ENCODE data around the gene TMEM52B. TPM values are rescaled to one million over a fixed set of nuclear protein-coding genes. Genes with fewer than 3 reads are reported as not detected.

Gene TMEM52B
- total and polyA plus RNA-seq, 3 donors from 2014 or later: 0.74 to 1.2 (median 0.76) TPM

DNA sequence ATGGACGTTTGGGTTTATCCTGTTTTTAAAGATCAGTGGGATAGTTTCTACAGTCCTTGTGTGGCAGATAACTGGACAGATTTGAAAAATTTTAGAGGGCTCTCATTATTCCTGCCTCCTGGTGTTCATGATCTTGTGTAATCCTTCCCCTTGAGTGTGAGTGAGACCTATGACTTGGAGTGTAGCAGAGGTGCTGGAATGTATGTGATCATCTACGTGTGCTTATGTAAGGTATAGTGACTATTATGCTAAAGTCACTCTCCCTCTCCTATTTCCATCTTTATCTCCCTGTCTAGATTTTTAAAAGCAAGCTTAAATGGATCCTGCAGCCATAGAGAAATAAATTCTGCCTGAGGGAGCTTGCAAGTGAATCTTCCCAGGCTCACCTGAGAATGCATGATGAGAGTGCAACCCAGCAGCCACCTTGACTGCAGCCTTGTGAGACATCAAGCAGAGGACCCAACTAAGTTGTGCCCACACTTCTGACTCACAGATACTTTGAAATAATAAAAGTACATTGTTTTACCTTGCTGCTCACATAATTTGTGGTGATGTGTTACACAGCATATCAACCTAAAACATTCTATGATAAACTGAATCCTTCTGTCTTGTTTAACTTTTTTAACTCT is 3.7 kb upstream of the TMEM52B start:
- no peaks in the 10 kb centered on the region for H3K4me1 ChIP-seq
- no peak overlapping the region for H3K4me3 ChIP-seq
- H3K27me3 ChIP-seq: no peaks in the 10 kb centered on the region
- DNase-seq: no peak
- intact Hi-C loops (cut with DNase I; ENCODE audit: low total_unique reads): no loop called here
- no peaks in the 10 kb centered on the region for H3K36me3 ChIP-seq (ENCODE audit: low read depth, missing control alignments)
- no peak for TF ChIP-seq POLR2A (IDR thresholded peaks at IDR 0.05)
- TF ChIP-seq, protein P1, sequence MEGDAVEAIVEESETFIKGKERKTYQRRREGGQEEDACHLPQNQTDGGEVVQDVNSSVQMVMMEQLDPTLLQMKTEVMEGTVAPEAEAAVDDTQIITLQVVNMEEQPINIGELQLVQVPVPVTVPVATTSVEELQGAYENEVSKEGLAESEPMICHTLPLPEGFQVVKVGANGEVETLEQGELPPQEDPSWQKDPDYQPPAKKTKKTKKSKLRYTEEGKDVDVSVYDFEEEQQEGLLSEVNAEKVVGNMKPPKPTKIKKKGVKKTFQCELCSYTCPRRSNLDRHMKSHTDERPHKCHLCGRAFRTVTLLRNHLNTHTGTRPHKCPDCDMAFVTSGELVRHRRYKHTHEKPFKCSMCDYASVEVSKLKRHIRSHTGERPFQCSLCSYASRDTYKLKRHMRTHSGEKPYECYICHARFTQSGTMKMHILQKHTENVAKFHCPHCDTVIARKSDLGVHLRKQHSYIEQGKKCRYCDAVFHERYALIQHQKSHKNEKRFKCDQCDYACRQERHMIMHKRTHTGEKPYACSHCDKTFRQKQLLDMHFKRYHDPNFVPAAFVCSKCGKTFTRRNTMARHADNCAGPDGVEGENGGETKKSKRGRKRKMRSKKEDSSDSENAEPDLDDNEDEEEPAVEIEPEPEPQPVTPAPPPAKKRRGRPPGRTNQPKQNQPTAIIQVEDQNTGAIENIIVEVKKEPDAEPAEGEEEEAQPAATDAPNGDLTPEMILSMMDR (IDR thresholded peaks at IDR 0.05): no peak
- no peak overlapping the region for H3K27ac ChIP-seq
- H3K9me3 ChIP-seq: no peaks in the 10 kb centered on the region
- WGBS, 2 donors: 84 to 86% methylated on average over 2 of the region's 2 CpGs

DNA sequence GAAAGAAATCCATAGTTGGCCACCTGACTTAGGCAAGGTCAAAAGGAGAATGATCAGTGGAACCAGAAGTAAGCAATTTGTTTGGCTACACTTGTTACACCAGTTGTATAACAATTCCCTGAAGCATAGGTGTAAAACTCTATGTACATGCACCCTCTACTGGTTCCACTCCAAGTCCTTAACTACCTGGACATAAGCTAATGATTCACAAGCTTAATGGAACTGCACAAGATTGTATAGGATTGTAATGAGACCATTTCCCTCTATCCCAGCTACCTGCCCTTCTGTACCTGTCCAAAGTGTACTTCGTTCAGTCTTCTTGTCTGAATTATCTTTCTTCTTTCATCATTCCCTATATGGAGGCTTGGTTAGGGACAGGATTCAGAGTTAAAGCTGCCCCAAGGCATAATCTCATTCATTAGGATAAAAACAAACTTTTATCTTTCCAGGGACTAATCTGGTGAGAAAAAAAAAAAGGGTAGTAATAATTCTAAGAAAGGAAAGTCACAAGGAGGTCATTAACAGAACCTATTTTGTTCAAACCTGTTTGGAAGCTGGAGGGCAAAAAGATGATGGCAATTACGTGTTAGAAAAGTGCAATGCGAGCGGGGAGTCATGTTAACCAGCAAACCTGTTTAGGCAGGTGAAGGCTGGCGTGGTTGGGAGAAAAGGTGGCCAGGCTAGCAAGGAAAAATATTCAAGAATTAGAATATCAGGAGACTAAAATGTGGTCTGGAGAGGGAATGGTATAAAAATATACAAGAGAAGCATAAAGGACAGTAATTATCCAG is 2.8 kb upstream of the TMEM52B start:
- no peak overlapping the region for H3K27ac ChIP-seq
- 82 to 85% methylated on average over 5 of the region's 5 CpGs for WGBS, 2 donors

DNA sequence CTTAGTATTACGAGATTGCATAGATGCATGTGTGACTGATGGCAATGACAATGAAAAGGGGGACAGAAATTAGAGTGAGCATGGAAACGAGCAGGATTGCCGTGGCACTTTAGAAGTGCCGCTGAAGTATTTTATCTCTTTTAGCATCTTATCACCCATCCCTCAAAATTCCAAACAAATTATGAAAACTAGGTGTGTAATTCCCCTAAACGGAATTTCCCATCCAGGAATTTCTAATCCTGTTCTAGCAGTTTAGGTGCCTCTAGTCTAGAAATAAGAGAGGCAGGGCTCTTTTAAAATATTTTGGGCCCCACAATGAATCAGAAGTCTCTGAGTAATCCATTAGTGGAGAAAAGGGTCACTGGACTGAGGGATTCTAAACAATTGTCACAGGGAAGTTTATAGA is 947 bp downstream of the TMEM52B start:
- Histone ChIP-seq H3K36me3 (ENCODE audit: low read depth, missing control alignments) (no peaks in the 10 kb centered on the region), H3K27me3 (no peaks in the 10 kb centered on the region), H3K4me3 (no peak overlapping the region), H3K27ac (no peak overlapping the region), H3K9me3 (no peaks in the 10 kb centered on the region), H3K4me1 (no peaks in the 10 kb centered on the region)
- 60 to 64% methylated on average over 5 of the region's 5 CpGs for WGBS, 2 donors
- no peak for TF ChIP-seq POLR2A (IDR thresholded peaks at IDR 0.05)
- TF ChIP-seq, protein P1 (IDR thresholded peaks at IDR 0.05): no peak
- no peak for DNase-seq
- intact Hi-C loops (cut with DNase I; ENCODE audit: low total_unique reads): no loop called here

More for the DNA sequence above, 2.8 kb upstream of the TMEM52B start:
- Histone ChIP-seq H3K4me1 (no peaks in the 10 kb centered on the region), H3K4me3 (no peak overlapping the region), H3K27me3 (no peaks in the 10 kb centered on the region), H3K36me3 (ENCODE audit: low read depth, missing control alignments) (no peaks in the 10 kb centered on the region), H3K9me3 (no peaks in the 10 kb centered on the region)
- TF ChIP-seq POLR2A (IDR thresholded peaks at IDR 0.05): no peak
- TF ChIP-seq, protein P1 (IDR thresholded peaks at IDR 0.05): no peak
- intact Hi-C loops (cut with DNase I; ENCODE audit: low total_unique reads): no loop called here
- DNase-seq: no peak

DNA sequence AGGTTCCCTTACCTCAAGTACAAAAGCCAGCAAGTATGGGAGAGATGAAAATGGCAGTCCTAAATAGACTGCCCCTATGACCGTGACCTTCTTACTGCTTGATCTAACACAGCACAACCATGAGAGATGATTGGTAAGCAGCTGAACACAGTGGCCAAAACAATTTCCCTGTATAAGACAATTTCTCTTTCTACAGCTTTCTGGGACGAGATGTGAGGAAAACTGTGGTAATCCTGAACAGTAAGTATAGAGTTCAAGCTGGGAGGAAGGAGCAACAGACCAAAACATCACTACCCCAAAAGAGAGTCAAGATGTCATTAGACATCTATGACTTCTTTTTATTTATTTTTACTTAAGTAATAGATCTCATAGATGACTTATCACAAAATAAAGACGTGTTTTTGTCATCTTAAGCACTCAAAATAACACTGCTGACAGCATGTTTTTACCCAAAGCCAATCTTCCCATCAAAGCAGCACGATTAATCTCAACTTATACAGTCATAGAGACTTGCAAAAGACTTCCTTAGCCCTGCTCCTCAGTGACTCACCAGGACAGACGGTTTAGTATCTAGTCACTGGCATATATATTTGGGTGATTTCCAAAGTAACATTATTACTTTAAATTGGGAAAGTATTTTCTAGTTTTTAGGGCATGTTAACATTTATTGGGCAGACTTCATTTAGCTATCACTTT is 3.7 kb downstream of the TMEM52B start:
- WGBS, 2 donors: 71 to 77% methylated on average over 5 of the region's 5 CpGs
- no peak overlapping the region for H3K4me3 ChIP-seq
- no peaks in the 10 kb centered on the region for H3K4me1 ChIP-seq
- H3K27me3 ChIP-seq: no peaks in the 10 kb centered on the region
- H3K9me3 ChIP-seq: no peaks in the 10 kb centered on the region
- TF ChIP-seq POLR2A (IDR thresholded peaks at IDR 0.05): no peak
- TF ChIP-seq, protein P1 (IDR thresholded peaks at IDR 0.05): no peak
- intact Hi-C loops (cut with DNase I; ENCODE audit: low total_unique reads): no loop called here
- no peaks in the 10 kb centered on the region for H3K36me3 ChIP-seq (ENCODE audit: low read depth, missing control alignments)
- DNase-seq: no peak
- H3K27ac ChIP-seq: no peak overlapping the region
